Measurements from ENCODE around the gene NEK7. TPM values are rescaled to one million over a fixed set of nuclear protein-coding genes. Genes with fewer than 3 reads are reported as not detected.

NEK7 gene
- 48.9 and 62.5 TPM in 2 replicates for total RNA-seq (2012; rRNA removed)

DNA sequence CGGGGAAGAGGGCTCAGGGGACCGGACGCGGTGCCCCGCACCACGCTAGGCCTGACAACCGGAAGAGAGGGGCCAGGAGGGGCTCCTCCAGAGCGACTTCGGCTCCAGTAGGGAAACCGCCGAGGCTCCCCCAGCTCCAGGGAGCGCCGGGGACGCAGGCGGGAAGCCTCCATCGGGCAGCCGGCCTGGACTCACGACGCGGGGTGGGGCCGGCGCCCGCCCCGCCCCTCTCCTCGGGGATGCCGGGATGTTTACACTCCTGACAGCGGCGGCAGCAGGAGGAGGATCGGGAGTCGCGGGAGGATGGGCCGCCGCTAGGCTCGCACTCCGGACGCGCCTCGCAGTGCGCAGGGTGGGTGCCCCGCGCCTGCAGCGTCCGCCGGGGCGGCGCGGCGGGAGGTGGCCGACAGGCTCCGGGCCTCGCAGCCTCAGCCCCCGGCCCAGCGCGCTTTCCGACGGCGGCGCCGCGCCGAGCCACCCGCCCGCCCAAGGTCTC lies at the start of gene NEK7:
TSS of gene NEK7 (plus strand) at position 254 of the 496 bp plus-strand sequence. CDS start 75,583 bp downstream, outside the sequence.
- Histone ChIP-seq H3K4me1 (ENCODE audit: control insufficient read depth, insufficient read depth, low read length) (peaks cover 31% of the 10 kb centered on the region), H3K9ac (ENCODE audit: low read depth, low read length) (peak within 1 kb of the TSS; percentile 93), H3K9me3 (replicated peaks; ENCODE audit: low read length) (no peaks in the 10 kb centered on the region), H3K4me2 (ENCODE audit: low read length) (peak within 1 kb of the TSS; percentile 97), H3K27me3 (ENCODE audit: control insufficient read depth, insufficient read depth, low read length) (no peaks in the 10 kb centered on the region), H3K4me3 (ENCODE audit: low read length) (peak within 1 kb of the TSS; percentile 87), H3K36me3 (ENCODE audit: insufficient read depth, low read length) (no peaks in the 10 kb centered on the region)

DNA sequence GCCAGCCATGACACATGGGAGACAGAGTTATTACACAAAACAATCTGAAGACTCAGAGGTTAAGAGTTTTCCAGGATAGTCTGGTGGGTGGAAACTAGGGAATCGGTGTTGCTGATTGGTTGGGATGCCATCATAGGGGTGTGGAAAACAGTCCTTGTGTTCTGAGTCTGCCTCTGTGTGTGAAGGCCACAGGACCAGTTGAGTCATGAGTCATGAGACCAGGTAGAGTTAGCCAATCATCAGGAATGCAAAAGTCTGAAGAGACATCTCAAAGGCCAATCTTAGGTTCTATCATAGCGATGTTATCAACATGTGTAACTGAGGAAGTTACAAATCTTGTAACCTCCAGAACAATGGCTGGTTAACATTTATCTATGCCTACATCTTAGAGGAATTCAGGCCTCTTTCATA lies 49.7 kb upstream of the NEK7 start:
- Histone ChIP-seq H3K9ac (ENCODE audit: low read depth, low read length) (no peak overlapping the region), H3K4me2 (ENCODE audit: low read length) (no peak overlapping the region), H3K36me3 (ENCODE audit: insufficient read depth, low read length) (no peaks in the 10 kb centered on the region), H3K4me1 (ENCODE audit: control insufficient read depth, insufficient read depth, low read length) (peaks cover 8% of the 10 kb centered on the region), H3K27me3 (ENCODE audit: control insufficient read depth, insufficient read depth, low read length) (no peaks in the 10 kb centered on the region), H3K4me3 (ENCODE audit: low read length) (no peak overlapping the region), H3K9me3 (replicated peaks; ENCODE audit: low read length) (no peaks in the 10 kb centered on the region)

DNA sequence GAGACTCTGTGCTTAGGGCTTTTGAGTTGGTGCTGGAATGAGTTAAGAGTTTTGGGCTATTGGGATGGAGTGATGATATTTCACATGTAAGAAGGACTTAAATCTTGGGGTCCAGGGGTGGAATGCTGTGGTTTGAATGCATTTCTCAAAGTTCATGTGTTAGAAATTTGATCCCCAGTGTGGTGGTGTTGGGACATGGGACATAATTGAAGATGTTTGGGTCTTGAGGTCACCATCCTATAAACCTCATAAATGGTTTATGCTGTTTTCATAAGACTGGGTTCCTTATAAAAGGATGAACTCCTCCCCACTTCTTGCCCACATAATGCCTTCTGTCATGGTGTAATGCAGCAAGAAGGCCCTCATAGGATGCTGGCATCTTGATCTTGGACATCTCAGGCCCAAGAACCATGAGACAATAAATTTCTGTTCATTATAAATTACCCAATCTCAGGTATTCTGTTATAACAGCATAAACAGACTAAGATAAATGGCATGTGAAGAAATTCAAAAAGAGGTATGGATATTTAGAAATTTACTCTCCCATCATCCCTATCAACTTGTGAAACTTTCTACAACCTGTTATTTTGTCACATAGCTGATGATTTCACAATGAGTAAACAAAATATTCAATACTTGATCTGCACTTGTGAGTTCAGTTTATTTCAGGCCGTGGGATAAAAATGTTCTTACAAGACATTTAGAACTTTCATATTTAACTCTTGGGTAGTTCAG lies 48.0 kb upstream of the NEK7 start:
- Histone ChIP-seq H3K4me2 (ENCODE audit: low read length) (no peak overlapping the region), H3K27me3 (ENCODE audit: control insufficient read depth, insufficient read depth, low read length) (no peaks in the 10 kb centered on the region), H3K9me3 (replicated peaks; ENCODE audit: low read length) (no peaks in the 10 kb centered on the region), H3K36me3 (ENCODE audit: insufficient read depth, low read length) (no peaks in the 10 kb centered on the region), H3K4me3 (ENCODE audit: low read length) (no peak overlapping the region), H3K9ac (ENCODE audit: low read depth, low read length) (no peak overlapping the region), H3K4me1 (ENCODE audit: control insufficient read depth, insufficient read depth, low read length) (no peaks in the 10 kb centered on the region)

DNA sequence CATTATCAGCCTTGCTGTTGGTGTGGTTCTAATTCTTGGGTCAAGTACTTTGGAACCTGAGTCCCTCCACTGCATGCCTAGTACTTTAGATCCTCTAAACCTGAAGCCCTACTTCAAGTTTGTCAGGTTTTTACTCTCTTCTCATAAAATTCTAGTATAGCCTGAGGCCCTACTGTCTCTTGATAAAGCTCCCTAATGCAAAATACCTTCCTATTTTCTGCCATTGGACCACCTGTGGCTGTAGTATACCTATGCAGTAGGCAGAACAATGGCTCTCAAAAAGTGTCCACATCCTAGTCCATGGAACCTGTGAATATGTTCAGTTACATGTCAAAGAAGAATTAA lies 47.5 kb upstream of the NEK7 start:
- no peak overlapping the region for H3K4me3 ChIP-seq (ENCODE audit: low read length)
- no peak overlapping the region for H3K9ac ChIP-seq (ENCODE audit: low read depth, low read length)
- H3K27me3 ChIP-seq (ENCODE audit: control insufficient read depth, insufficient read depth, low read length) = no peaks in the 10 kb centered on the region
- no peaks in the 10 kb centered on the region for H3K36me3 ChIP-seq (ENCODE audit: insufficient read depth, low read length)
- no peaks in the 10 kb centered on the region for H3K4me1 ChIP-seq (ENCODE audit: control insufficient read depth, insufficient read depth, low read length)
- no peaks in the 10 kb centered on the region for H3K9me3 ChIP-seq (replicated peaks; ENCODE audit: low read length)
- no peak overlapping the region for H3K4me2 ChIP-seq (ENCODE audit: low read length)

DNA sequence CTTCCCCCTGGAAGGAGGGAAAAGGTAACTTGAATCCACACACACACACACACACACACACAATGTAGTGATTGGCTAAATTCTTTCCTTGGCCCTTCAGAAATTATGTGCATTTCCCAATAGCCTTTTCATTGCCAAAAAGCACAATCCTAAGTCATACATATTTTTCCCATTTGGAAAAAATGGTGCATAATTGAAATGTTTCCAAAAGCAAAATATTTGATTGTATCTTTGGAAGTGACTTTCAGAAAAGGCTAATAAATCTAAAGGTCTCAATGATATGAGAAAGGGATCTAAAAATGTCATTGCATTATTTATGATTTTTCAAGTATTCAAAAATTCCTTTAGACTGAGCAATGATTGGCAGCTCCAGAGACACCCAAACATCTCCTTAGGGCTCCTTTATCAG lies 43.5 kb upstream of the NEK7 start:
- Histone ChIP-seq H3K4me2 (ENCODE audit: low read length) (no peak overlapping the region), H3K4me3 (ENCODE audit: low read length) (no peak overlapping the region), H3K27me3 (ENCODE audit: control insufficient read depth, insufficient read depth, low read length) (no peaks in the 10 kb centered on the region)

DNA sequence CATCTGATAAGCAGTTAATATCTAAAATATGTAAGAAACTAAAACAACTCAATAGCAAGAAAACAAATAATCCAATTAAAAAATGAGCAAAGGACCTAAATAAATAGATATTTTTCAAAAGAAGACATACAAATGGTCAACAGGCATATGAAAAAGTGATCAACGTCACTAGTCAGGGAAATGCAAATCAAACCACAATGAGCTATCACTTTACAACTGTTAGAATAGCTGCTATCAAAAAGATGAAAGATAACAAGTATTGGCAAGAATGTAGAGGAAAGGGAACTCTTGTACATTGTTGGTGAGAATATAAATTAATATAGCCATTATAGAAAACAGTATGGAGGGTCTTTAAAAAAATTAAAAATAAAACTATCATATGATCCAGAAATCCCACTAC lies 40.7 kb upstream of the NEK7 start:
- Histone ChIP-seq H3K4me1 (ENCODE audit: control insufficient read depth, insufficient read depth, low read length) (peaks cover 40% of the 10 kb centered on the region), H3K27me3 (ENCODE audit: control insufficient read depth, insufficient read depth, low read length) (no peaks in the 10 kb centered on the region), H3K4me3 (ENCODE audit: low read length) (no peak overlapping the region), H3K36me3 (ENCODE audit: insufficient read depth, low read length) (no peaks in the 10 kb centered on the region), H3K9me3 (replicated peaks; ENCODE audit: low read length) (no peaks in the 10 kb centered on the region), H3K9ac (ENCODE audit: low read depth, low read length) (no peak overlapping the region), H3K4me2 (ENCODE audit: low read length) (no peak overlapping the region)

More for the DNA sequence above, 43.5 kb upstream of the NEK7 start:
- Histone ChIP-seq H3K4me1 (ENCODE audit: control insufficient read depth, insufficient read depth, low read length) (peaks cover 13% of the 10 kb centered on the region), H3K36me3 (ENCODE audit: insufficient read depth, low read length) (no peaks in the 10 kb centered on the region), H3K9ac (ENCODE audit: low read depth, low read length) (no peak overlapping the region), H3K9me3 (replicated peaks; ENCODE audit: low read length) (no peaks in the 10 kb centered on the region)

DNA sequence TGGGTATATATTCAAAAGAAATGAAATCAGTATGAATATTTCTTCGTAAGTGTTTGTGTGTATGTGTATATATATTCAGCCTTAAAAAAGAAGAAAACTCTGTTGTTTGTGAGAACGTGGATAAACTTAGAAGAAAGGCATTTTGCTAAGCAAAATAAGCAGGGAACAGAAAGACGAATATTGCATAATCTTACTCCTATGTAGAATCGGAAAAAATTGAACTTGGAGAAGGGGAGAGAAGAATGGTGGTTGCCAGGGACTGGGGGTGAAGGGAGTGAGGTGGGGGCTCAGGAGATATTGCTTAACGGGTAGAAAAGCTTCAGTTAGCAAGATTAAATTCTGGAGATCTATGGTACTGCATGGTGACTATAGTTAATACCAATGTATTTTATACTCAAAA lies 40.3 kb upstream of the NEK7 start:
- Histone ChIP-seq H3K27me3 (ENCODE audit: control insufficient read depth, insufficient read depth, low read length) (no peaks in the 10 kb centered on the region), H3K4me2 (ENCODE audit: low read length) (no peak overlapping the region), H3K9me3 (replicated peaks; ENCODE audit: low read length) (no peaks in the 10 kb centered on the region), H3K9ac (ENCODE audit: low read depth, low read length) (no peak overlapping the region), H3K4me3 (ENCODE audit: low read length) (no peak overlapping the region), H3K4me1 (ENCODE audit: control insufficient read depth, insufficient read depth, low read length) (peaks cover 44% of the 10 kb centered on the region), H3K36me3 (ENCODE audit: insufficient read depth, low read length) (no peaks in the 10 kb centered on the region)

DNA sequence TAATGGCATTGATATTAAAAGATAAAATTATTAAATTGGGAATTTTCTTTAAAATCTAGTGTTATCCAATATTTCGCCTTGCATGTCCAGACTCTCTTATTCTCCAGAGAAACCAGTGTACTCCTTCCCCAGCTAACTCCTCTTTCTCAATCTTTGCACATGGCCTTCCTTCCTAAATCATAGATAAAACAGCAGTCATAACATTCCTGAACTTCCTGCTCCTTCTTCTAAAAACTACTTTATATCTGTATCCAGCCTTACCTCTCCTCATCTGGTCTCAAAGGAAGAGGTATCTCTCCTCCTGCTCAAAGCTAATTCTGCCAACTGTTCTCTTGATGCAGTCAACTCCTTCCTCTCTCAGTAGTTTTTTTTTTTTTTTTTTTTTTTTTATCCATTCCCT lies 39.5 kb upstream of the NEK7 start:
- Histone ChIP-seq H3K36me3 (ENCODE audit: insufficient read depth, low read length) (no peaks in the 10 kb centered on the region), H3K4me1 (ENCODE audit: control insufficient read depth, insufficient read depth, low read length) (peaks cover 52% of the 10 kb centered on the region), H3K4me3 (ENCODE audit: low read length) (no peak overlapping the region), H3K27me3 (ENCODE audit: control insufficient read depth, insufficient read depth, low read length) (no peaks in the 10 kb centered on the region), H3K4me2 (ENCODE audit: low read length) (no peak overlapping the region), H3K9ac (ENCODE audit: low read depth, low read length) (no peak overlapping the region), H3K9me3 (replicated peaks; ENCODE audit: low read length) (no peaks in the 10 kb centered on the region)

DNA sequence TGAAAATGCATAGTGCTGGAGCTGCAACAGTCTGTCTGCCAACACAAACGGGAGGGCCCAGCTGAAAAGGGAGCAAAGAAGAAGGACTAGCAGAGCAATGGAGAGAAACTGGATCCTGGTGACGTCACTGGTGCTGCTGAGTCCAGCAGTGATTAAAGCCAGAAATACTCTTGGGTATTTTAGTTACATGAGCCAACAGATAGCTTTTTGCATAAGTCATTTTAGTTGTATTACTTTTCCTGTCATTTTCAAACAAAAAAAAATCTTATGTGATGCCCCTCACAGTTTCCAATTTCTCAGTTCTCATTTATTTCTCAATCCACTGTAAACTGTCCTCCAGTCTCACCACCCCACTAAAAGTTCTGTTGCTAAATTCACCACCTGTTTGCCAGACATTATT lies 38.7 kb upstream of the NEK7 start:
- Histone ChIP-seq H3K4me3 (ENCODE audit: low read length) (no peak overlapping the region), H3K9ac (ENCODE audit: low read depth, low read length) (peak overlapping the region; percentile 23), H3K4me2 (ENCODE audit: low read length) (peak overlapping the region; percentile 27), H3K9me3 (replicated peaks; ENCODE audit: low read length) (no peaks in the 10 kb centered on the region), H3K27me3 (ENCODE audit: control insufficient read depth, insufficient read depth, low read length) (no peaks in the 10 kb centered on the region), H3K4me1 (ENCODE audit: control insufficient read depth, insufficient read depth, low read length) (peaks cover 60% of the 10 kb centered on the region), H3K36me3 (ENCODE audit: insufficient read depth, low read length) (no peaks in the 10 kb centered on the region)

DNA sequence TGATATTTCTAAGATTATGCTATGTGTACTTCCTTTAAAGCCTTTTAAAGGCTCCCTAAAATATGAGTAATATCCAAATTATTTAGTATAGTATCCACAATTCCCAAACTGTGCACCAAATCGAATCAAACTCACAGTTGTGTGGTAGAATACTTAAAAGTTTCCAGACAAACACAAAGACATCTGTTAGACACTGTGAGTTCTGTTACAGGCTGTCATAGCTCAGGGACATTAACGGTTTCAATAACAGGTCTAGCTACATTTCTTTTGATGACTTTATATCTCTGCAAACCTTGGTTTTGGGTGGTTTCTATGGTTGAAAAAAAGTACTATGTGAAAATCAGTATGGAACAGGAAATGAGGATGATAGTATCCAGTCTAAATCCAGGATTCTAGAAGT lies 36.9 kb upstream of the NEK7 start:
- Histone ChIP-seq H3K27me3 (ENCODE audit: control insufficient read depth, insufficient read depth, low read length) (no peaks in the 10 kb centered on the region), H3K9ac (ENCODE audit: low read depth, low read length) (no peak overlapping the region), H3K4me1 (ENCODE audit: control insufficient read depth, insufficient read depth, low read length) (peaks cover 69% of the 10 kb centered on the region), H3K4me2 (ENCODE audit: low read length) (no peak overlapping the region), H3K36me3 (ENCODE audit: insufficient read depth, low read length) (no peaks in the 10 kb centered on the region), H3K4me3 (ENCODE audit: low read length) (no peak overlapping the region), H3K9me3 (replicated peaks; ENCODE audit: low read length) (no peaks in the 10 kb centered on the region)

DNA sequence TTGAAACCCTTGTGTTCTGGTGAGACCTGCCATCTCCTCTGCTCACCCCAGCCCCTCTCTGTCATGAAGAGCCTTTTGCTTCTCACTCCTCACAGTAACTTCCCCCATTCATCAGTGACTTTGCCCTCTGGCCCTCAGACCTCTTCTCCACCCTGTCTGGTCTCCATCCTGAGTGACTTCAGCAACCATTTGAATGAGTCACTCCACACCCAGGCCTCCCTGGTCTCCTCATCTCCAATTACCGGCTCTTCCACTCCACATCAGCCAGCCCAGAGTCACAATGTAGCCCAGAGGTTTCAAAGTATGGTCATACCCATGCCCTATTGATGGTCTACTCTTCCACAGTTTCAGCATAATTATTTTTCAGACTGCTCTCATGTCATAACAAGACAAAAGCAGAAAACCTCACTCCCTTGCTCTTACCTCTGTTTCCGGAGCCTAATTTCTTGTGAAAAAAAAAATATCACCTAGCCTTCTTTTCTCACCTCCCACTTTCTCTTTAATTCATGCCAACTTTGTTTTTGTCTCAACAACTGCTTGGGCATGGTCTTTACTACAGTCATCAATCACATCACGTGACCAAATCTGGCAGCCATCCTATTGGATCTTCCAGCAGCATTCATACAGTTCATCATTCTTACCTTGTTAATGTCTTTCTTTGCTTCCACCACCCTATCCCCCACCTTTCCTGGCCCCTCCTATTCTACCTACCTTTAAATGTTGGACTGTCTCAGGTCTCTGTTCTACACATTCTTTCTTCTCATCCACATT lies 35.6 kb upstream of the NEK7 start:
- Histone ChIP-seq H3K4me2 (ENCODE audit: low read length) (peak overlapping the region; percentile 34), H3K36me3 (ENCODE audit: insufficient read depth, low read length) (no peaks in the 10 kb centered on the region), H3K27me3 (ENCODE audit: control insufficient read depth, insufficient read depth, low read length) (no peaks in the 10 kb centered on the region), H3K9me3 (replicated peaks; ENCODE audit: low read length) (no peaks in the 10 kb centered on the region), H3K9ac (ENCODE audit: low read depth, low read length) (peak overlapping the region; percentile 55), H3K4me1 (ENCODE audit: control insufficient read depth, insufficient read depth, low read length) (peaks cover 80% of the 10 kb centered on the region), H3K4me3 (ENCODE audit: low read length) (no peak overlapping the region)

All from skeletal muscle satellite cell (primary cell).